Measurements from ENCODE around the gene CYP27B1.

The CYP27B1 gene

GRCh38 chr12:57751432-57751787 lies 15.5 kb downstream of the CYP27B1 start:
- Histone ChIP-seq H2BK120ac (ENCODE audit: low read depth, low read length) (no peak overlapping the region), H3K9ac (ENCODE audit: low read length) (peak overlapping the region; percentile 96)
- no CpG with 5 or more reads among the region's 8 CpGs for WGBS (ENCODE audit: extremely low coverage, insufficient coverage, low lambda C conversion rate)

DNA sequence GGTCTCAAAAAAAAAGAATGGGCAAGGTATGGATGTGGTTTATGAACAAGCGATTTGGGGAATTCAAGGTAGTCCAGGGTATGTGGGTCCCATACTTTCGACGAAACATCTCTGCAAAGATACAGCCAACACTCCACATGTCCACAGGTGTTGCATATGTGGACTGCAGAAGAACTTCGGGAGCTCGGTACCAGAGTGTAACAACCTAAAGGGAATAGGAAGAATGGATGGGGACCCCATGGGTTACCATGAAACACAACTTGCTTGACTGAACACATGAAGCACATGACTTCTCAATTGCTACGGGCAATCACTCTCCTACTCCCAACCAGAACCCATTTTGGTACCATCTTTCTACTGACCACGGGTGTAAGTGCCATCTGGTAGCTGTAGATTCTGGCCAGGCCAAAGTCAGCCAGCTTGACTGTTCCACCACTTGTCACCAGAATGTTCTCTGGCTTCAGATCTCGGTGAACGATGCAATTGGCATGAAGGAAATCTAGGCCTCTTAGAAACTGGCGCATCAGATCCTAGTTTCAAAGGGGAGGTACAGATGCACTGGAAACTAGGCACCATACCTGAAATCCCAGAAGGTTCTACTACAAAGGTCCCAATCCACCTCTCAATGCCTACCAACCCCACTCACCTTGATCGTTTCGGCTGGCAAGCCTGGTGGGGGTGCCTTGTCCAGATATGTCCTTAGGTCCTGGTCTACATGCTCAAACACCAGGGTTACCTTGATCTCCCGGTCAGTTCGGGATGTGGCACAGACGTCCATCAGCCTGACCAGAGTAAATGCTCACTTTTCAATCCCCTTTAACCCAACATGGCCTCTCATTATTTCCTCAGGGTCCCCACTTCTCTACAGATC lies 16.1 kb downstream of the CYP27B1 start:
- Histone ChIP-seq H3K4me1 (ENCODE audit: control insufficient read depth, low read depth, low read length) (peaks cover 9% of the 10 kb centered on the region), H3K36me3 (ENCODE audit: control insufficient read depth, insufficient read depth, low read length) (peaks cover 5% of the 10 kb centered on the region), H3K79me1 (ENCODE audit: low read length) (peaks cover 10% of the 10 kb centered on the region), H3K27me3 (ENCODE audit: insufficient read depth, low read length, poor library complexity) (peaks cover 8% of the 10 kb centered on the region), H3K4ac (ENCODE audit: low read depth, low read length) (no peak overlapping the region), H3K79me2 (ENCODE audit: control insufficient read depth, insufficient read depth, low read length) (peaks cover 18% of the 10 kb centered on the region), H3K9ac (ENCODE audit: low read length) (peak overlapping the region; percentile 96), H2BK120ac (ENCODE audit: low read depth, low read length) (no peak overlapping the region), H4K5ac (ENCODE audit: low read length) (peak overlapping the region; percentile 12), H3K4me3 (ENCODE audit: low read length) (peak overlapping the region; percentile 94), H2BK15ac (replicated peaks; ENCODE audit: low read depth) (no peak overlapping the region), H3K23ac (ENCODE audit: low read length) (no peak overlapping the region), H4K8ac (ENCODE audit: low read depth, low read length) (no peak overlapping the region), H3K56ac (ENCODE audit: low read length) (peak overlapping the region; percentile 90), H3K18ac (ENCODE audit: low read length) (no peak overlapping the region), H3K4me2 (ENCODE audit: low read length) (peak overlapping the region; percentile 90), H2AK5ac (ENCODE audit: low read length) (no peak overlapping the region), H3K27ac (ENCODE audit: low read depth, low read length) (no peak overlapping the region), H2BK5ac (ENCODE audit: low read length) (no peak overlapping the region)
- DNase-seq, result no peak
- WGBS (ENCODE audit: extremely low coverage, insufficient coverage, low lambda C conversion rate), result no CpG with 5 or more reads among the region's 15 CpGs

More at GRCh38 chr12:57751432-57751787, 15.5 kb downstream of the CYP27B1 start:
- no peak overlapping the region for H3K27ac ChIP-seq (ENCODE audit: low read depth, low read length)
- H3K56ac ChIP-seq (ENCODE audit: low read length), result peak overlapping the region; percentile 90
- no peak overlapping the region for H3K23ac ChIP-seq (ENCODE audit: low read length)
- no peak overlapping the region for H2BK15ac ChIP-seq (replicated peaks; ENCODE audit: low read depth)
- H3K4me3 ChIP-seq (ENCODE audit: low read length), result peak overlapping the region; percentile 94
- no peak overlapping the region for H4K5ac ChIP-seq (ENCODE audit: low read length)
- H2BK5ac ChIP-seq (ENCODE audit: low read length), result no peak overlapping the region
- H3K79me1 ChIP-seq (ENCODE audit: low read length), result peaks cover 10% of the 10 kb centered on the region
- H3K27me3 ChIP-seq (ENCODE audit: insufficient read depth, low read length, poor library complexity), result peaks cover 14% of the 10 kb centered on the region
- peaks cover 9% of the 10 kb centered on the region for H3K4me1 ChIP-seq (ENCODE audit: control insufficient read depth, low read depth, low read length)
- peaks cover 5% of the 10 kb centered on the region for H3K36me3 ChIP-seq (ENCODE audit: control insufficient read depth, insufficient read depth, low read length)
- DNase-seq, result no peak
- H3K4ac ChIP-seq (ENCODE audit: low read depth, low read length), result peak overlapping the region; percentile 79
- no peak overlapping the region for H4K8ac ChIP-seq (ENCODE audit: low read depth, low read length)
- peak overlapping the region; percentile 51 for H3K18ac ChIP-seq (ENCODE audit: low read length)
- H2AK5ac ChIP-seq (ENCODE audit: low read length), result peak overlapping the region; percentile 53
- H3K4me2 ChIP-seq (ENCODE audit: low read length), result peak overlapping the region; percentile 90
- peaks cover 18% of the 10 kb centered on the region for H3K79me2 ChIP-seq (ENCODE audit: control insufficient read depth, insufficient read depth, low read length)

DNA sequence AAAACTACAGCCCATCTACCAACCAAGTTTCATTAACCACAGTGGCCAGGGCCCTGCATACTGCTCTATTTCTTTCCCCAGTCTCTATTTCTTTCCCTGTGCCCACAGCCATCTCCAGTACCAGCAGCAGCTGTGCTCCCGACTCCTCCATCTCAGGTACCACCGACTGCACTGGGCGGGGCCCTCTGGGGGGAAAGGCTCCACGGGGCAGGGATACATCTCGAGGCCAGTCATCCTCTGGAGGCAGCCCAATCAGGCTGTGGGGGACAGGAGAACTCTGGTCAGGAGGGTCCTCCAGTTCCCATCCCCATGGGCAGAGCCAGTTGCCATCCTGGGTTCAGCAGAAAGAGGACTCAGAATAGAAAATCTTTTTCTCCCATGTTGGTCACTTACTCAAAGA lies 17.8 kb downstream of the CYP27B1 start:
- no peak overlapping the region for H3K4ac ChIP-seq (ENCODE audit: low read depth, low read length)
- H2BK15ac ChIP-seq (replicated peaks; ENCODE audit: low read depth), result no peak overlapping the region
- H3K4me3 ChIP-seq (ENCODE audit: low read length), result no peak overlapping the region
- peaks cover 9% of the 10 kb centered on the region for H3K4me1 ChIP-seq (ENCODE audit: control insufficient read depth, low read depth, low read length)
- peaks cover 3% of the 10 kb centered on the region for H3K27me3 ChIP-seq (ENCODE audit: insufficient read depth, low read length, poor library complexity)
- H3K4me2 ChIP-seq (ENCODE audit: low read length), result no peak overlapping the region
- H4K5ac ChIP-seq (ENCODE audit: low read length), result no peak overlapping the region
- peaks cover 5% of the 10 kb centered on the region for H3K36me3 ChIP-seq (ENCODE audit: control insufficient read depth, insufficient read depth, low read length)
- no peak overlapping the region for H3K56ac ChIP-seq (ENCODE audit: low read length)
- peaks cover 10% of the 10 kb centered on the region for H3K79me1 ChIP-seq (ENCODE audit: low read length)
- H3K9ac ChIP-seq (ENCODE audit: low read length), result no peak overlapping the region
- H3K18ac ChIP-seq (ENCODE audit: low read length), result no peak overlapping the region
- H3K23ac ChIP-seq (ENCODE audit: low read length), result no peak overlapping the region
- no peak overlapping the region for H2BK120ac ChIP-seq (ENCODE audit: low read depth, low read length)
- no peak overlapping the region for H4K8ac ChIP-seq (ENCODE audit: low read depth, low read length)
- no peak overlapping the region for H3K27ac ChIP-seq (ENCODE audit: low read depth, low read length)
- no peak overlapping the region for H2AK5ac ChIP-seq (ENCODE audit: low read length)
- no CpG with 5 or more reads among the region's 5 CpGs for WGBS (ENCODE audit: extremely low coverage, insufficient coverage, low lambda C conversion rate)
- no peak overlapping the region for H2BK5ac ChIP-seq (ENCODE audit: low read length)
- H3K79me2 ChIP-seq (ENCODE audit: control insufficient read depth, insufficient read depth, low read length), result peaks cover 18% of the 10 kb centered on the region
- no peak for DNase-seq

DNA sequence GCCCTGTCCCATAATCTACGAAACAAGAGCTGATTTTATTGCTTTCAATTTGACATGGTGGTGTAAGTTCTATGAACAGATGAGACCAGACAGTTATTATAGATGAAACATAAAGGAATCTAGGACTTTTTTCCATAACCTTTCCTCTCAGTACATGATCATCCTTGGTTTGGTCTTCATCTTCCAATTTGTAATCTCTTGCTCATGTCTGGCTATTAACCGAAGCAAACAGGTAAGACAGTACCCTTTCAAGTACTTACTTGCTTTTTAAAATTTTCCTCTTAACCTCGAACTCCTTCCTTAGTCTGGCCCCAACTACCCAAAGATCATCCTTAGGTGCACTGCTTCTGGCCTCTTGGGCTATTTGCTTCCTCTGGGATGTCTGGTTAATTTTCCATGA lies 20.9 kb downstream of the CYP27B1 start:
- H2BK5ac ChIP-seq (ENCODE audit: low read length), result no peak overlapping the region
- DNase-seq, result no peak
- H2BK120ac ChIP-seq (ENCODE audit: low read depth, low read length), result no peak overlapping the region
- H3K4ac ChIP-seq (ENCODE audit: low read depth, low read length), result no peak overlapping the region
- no peak overlapping the region for H3K56ac ChIP-seq (ENCODE audit: low read length)
- peaks cover 8% of the 10 kb centered on the region for H3K79me1 ChIP-seq (ENCODE audit: low read length)
- H3K4me1 ChIP-seq (ENCODE audit: control insufficient read depth, low read depth, low read length), result peaks cover 4% of the 10 kb centered on the region
- H4K8ac ChIP-seq (ENCODE audit: low read depth, low read length), result no peak overlapping the region
- H3K23ac ChIP-seq (ENCODE audit: low read length), result no peak overlapping the region
- whole genome bisulfite sequencing (ENCODE audit: extremely low coverage, insufficient coverage, low lambda C conversion rate), result no CpG with 5 or more reads among the region's 3 CpGs
- H2BK15ac ChIP-seq (replicated peaks; ENCODE audit: low read depth), result no peak overlapping the region
- peaks cover 5% of the 10 kb centered on the region for H3K36me3 ChIP-seq (ENCODE audit: control insufficient read depth, insufficient read depth, low read length)
- H3K27me3 ChIP-seq (ENCODE audit: insufficient read depth, low read length, poor library complexity), result no peaks in the 10 kb centered on the region
- no peak overlapping the region for H3K4me2 ChIP-seq (ENCODE audit: low read length)
- H3K18ac ChIP-seq (ENCODE audit: low read length), result no peak overlapping the region
- H3K9ac ChIP-seq (ENCODE audit: low read length), result no peak overlapping the region
- H3K79me2 ChIP-seq (ENCODE audit: control insufficient read depth, insufficient read depth, low read length), result peaks cover 8% of the 10 kb centered on the region
- H3K4me3 ChIP-seq (ENCODE audit: low read length), result no peak overlapping the region
- no peak overlapping the region for H4K5ac ChIP-seq (ENCODE audit: low read length)
- H2AK5ac ChIP-seq (ENCODE audit: low read length), result no peak overlapping the region
- H3K27ac ChIP-seq (ENCODE audit: low read depth, low read length), result no peak overlapping the region

- peak; percentile 42 for DNase-seq
- no peak overlapping the region for H2BK5ac ChIP-seq (ENCODE audit: low read length)
- WGBS (ENCODE audit: extremely low coverage, insufficient coverage, low lambda C conversion rate), result no CpG with 5 or more reads among the region's 8 CpGs
Observed at GRCh38 chr12:57745485-57745881, 21.4 kb downstream of the CYP27B1 start.

More at GRCh38 chr12:57745485-57745881, 21.4 kb downstream of the CYP27B1 start:
- Histone ChIP-seq H2AK5ac (ENCODE audit: low read length) (no peak overlapping the region), H2BK120ac (ENCODE audit: low read depth, low read length) (no peak overlapping the region), H4K5ac (ENCODE audit: low read length) (no peak overlapping the region), H3K9ac (ENCODE audit: low read length) (peak overlapping the region; percentile 83), H3K4me1 (ENCODE audit: control insufficient read depth, low read depth, low read length) (no peaks in the 10 kb centered on the region), H3K79me1 (ENCODE audit: low read length) (peaks cover 2% of the 10 kb centered on the region), H3K56ac (ENCODE audit: low read length) (peak overlapping the region; percentile 94), H3K27me3 (ENCODE audit: insufficient read depth, low read length, poor library complexity) (peaks cover 5% of the 10 kb centered on the region), H3K36me3 (ENCODE audit: control insufficient read depth, insufficient read depth, low read length) (peaks cover 5% of the 10 kb centered on the region), H3K18ac (ENCODE audit: low read length) (no peak overlapping the region), H4K8ac (ENCODE audit: low read depth, low read length) (no peak overlapping the region), H3K79me2 (ENCODE audit: control insufficient read depth, insufficient read depth, low read length) (peaks cover 3% of the 10 kb centered on the region), H3K4ac (ENCODE audit: low read depth, low read length) (no peak overlapping the region), H3K4me3 (ENCODE audit: low read length) (peak overlapping the region; percentile 89), H3K4me2 (ENCODE audit: low read length) (peak overlapping the region; percentile 84), H2BK15ac (replicated peaks; ENCODE audit: low read depth) (no peak overlapping the region), H3K27ac (ENCODE audit: low read depth, low read length) (no peak overlapping the region), H3K23ac (ENCODE audit: low read length) (no peak overlapping the region)

Data from mesendoderm (in vitro differentiated cells).